ENCODE measurements around the gene SDK2.

GRCh38 chr17:73316919-73317505 is 327.2 kb downstream of the SDK2 start:
- TF ChIP-seq CREB1 (CRISPR knock-in tag; IDR thresholded peaks at IDR 0.05; ENCODE audit: low read depth) = no peak
- no peak for TF ChIP-seq CTCF (conservative IDR thresholded peaks at IDR 0.05; ENCODE audit: low read depth in 2 of 2)
- TF ChIP-seq POLR2AphosphoS5 (IDR thresholded peaks at IDR 0.05; ENCODE audit: low read depth) = no peak
- no peak for TF ChIP-seq EZH2 (IDR thresholded peaks at IDR 0.05; ENCODE audit: low read depth, unreplicated experiment)
- no peak for TF ChIP-seq REST (IDR thresholded peaks at IDR 0.05; ENCODE audit: unreplicated experiment)
- no peak for TF ChIP-seq ETS1 (IDR thresholded peaks at IDR 0.05)
- no peak for TF ChIP-seq STAT1 (IDR thresholded peaks at IDR 0.05; ENCODE audit: unreplicated experiment)
- no peak for TF ChIP-seq EZH2phosphoT487 (IDR thresholded peaks at IDR 0.05; ENCODE audit: unreplicated experiment)
- TF ChIP-seq JUNB (IDR thresholded peaks at IDR 0.05; ENCODE audit: unreplicated experiment) = no peak
